GM19238 (cell line): ENCODE data around the gene MRPS34.

ENCODE experiments used
- DNase-seq: peaks from one replicate; pipeline ENCODE4 v3.0.0; 2011; ENCODE audit warnings: low spot score; ENCODE audit not compliant: insufficient read length

Gene MRPS34

DNA sequence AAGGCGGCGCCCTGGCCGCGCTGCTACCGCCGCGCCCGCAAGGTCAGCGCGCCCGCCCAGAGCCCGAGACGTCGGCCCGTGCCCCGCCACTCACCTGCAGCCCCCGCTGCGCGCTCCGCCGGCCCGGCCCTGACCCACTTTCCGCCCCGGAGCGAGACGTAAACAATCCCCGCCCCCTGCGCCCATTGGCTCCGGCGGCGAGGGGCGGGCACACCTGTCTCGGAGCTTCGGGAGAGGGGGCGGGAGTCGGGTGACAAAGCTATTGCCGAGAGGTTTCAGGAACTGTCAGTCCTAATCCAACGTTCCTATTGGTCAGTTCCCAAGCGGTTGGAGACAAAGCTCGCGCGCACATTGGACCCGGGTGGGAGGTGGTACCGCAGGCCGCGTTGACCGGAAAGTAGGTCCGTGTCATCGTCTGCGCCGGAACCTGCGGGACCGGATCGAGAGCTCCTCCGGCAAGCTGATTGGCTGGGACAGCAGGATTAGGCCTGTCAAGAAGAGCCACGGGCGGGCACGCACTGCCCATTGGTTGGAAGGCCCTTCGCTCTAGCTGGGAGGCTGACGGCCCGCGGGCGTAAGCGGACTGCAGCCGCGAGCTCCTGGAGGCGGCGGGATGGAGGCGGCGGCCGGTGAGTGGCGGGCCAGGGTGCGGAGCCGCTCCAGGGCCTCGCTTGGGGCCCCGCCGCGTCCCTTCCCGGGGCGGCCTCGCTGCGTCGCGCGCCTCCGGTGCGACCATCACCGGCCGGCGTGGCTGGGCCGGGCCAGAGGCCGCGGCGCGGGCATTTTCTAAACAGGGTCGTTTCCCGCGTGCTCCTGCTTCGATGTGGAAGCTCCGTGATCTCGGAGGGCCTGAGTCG lies 9.7 kb upstream of the MRPS34 start, which contains the start of the genes NUBP2 and SPSB3:
NUBP2 (plus strand) TSS at position 553 of the 857 bp plus-strand sequence; CDS start at position 614, 61 bp downstream.
SPSB3 (minus strand) TSS at position 164 of the 857 bp plus-strand sequence. CDS start 1,088 bp downstream, outside the sequence.
- DNase-seq, result peak; percentile 100

GRCh38 chr16:1781758-1782407 lies 8.9 kb upstream of the MRPS34 start:
- no peak for DNase-seq

- DNase-seq, result no peak
These were observed 8.3 kb upstream of the MRPS34 start for GRCh38 chr16:1781254-1781653.

- DNase-seq, result no peak
These were observed 7.7 kb upstream of the MRPS34 start for GRCh38 chr16:1780677-1781072.

DNA sequence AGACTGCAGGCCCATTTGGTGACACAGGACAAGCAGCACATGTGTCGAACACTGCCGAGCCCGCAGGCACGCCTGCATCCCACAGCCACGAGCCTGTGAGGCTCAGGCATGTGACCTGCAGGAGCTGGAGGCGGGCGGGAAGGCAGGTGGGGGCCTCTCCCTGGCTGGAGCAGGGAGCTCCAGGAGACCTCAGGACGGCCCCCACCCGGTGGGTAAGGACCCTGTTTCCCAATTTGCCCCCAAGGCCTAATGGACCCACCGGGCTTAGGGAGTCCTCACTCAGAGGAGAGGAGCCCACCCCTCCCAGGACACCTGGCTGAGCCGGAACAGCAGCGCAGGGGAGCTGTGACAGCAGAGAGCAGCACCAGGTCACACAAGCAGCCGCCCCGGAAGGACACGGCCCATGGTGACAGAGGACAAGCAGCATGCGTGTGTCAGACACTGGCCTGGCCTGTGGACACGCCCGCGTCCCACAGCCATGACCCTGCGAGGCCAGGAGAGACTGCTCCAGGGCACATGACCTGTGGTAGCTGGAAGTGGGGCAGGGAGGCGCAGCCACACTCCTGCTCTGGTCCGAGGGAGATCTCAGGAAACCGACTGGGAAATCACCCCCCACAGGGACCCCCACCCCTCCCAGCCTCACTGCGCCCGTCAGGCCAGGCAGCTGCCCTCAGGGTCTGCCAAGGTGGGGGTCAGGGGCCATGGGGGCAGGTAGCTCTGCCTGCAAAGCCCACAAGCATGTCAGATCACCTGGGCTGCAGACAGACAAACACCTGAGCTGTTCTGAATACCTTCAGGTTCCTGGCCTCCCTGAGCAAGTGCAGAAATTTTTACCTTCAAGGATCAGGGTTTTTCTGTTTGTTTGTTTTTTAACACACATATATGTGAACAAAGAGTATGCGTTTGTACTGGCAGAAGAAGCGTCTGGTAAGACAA lies 7.1 kb upstream of the MRPS34 start:
- DNase-seq, result no peak

GRCh38 chr16:1779234-1779701 lies 6.3 kb upstream of the MRPS34 start:
- no peak for DNase-seq

DNA sequence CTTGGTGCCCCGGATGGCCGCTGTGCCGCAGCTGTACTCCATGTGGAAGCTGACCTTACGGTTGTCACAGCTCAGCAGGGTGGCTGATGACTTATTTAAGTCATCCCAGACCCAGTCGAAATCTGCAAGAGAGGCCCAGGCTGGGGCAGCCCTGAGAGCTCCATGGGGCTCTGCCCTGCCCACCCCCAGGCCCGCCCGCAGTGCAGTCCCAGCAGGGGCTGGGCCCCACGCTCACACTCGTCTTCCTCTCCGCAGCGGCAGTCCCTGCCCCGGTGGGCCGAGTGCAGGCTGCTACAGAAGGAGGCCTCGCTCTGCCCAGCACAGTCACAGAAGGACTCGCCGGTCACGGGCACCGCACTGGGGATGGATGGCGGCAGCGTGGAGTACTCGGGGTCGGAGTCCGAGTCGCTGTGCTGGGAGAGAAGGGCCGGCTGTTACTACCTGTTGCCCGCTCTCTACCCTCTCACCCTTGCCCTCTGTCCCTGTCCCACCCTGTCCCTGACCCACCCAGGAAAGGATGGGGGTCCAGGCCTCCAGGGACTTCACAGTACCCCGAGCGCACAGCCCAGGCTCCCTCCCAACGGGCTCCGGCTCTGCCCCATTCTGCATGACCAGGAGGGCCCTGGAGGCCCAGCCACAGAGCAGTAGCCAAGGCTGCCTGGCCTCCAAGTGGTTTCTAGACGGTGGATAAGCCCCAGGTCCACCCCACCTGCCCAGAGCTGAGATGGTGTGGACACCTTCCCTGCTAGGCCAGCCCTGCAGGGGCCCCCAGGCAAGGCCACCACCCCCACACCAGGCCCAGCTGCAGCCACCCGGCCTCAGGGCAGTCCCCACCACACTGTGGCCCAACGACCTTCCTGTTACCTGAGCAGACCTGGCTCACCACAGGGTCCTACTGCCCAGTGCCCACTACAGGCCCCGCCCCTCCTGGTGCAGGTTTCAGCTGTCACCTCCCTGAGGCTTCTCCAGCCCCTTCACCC lies 5.6 kb upstream of the MRPS34 start:
- no peak for DNase-seq

DNA sequence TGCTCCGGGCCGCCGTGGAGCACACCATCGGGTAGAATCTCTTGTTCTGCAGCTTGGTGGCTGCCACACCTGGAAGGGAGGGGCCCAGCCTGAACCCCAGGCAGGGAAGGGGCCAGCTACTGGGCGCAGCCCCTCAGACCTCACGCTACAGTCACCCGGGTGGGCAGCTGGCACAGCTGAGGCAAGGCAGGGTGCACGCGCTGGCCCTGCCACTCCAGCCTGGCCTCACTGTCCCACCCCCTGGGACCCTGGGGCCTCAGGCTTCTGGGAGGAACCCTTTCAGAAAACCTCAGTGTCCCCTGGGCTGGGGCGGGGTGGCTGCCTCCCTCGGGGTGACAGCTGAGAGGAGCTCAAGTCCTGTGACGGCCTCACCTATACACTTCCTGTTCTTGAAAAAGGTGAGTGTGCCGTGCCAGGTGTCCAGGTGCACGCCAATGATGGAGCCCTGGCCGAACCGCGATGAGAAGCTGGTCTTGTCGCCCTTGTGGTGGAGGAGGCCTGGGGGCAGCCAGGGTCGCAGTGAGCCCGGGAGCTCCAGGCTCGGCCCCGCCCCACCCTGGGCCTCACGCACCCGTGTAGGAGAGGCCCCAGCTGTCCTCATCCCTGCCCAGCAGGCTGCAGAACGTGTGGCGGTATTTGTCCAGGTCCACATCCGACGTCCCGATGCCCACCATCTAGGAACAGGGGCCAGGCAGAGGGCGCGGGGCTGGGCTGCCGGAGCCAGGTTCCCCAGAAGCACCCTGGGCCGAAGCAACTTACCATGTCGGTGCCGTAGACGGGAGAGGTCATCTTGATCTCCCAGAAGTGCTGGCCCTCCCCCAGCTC lies 4.7 kb upstream of the MRPS34 start:
- no peak for DNase-seq

GRCh38 chr16:1776991-1777374 lies 4.0 kb upstream of the MRPS34 start:
- DNase-seq, result no peak

DNA sequence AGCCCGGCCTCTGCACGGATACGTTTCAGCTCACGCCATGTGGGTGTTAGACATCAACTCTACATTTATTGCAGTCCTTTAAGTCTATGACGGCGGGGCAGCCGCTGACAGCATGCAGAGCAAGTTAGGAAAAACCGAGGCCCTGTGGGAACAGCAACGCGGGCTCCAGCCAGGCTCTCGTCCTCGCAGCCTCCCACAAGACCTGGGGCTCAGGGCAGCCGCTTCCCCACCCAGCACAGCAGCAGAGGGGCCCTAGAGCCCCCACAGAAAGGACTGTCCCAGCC lies 3.7 kb upstream of the MRPS34 start:
- DNase-seq, result no peak

DNA sequence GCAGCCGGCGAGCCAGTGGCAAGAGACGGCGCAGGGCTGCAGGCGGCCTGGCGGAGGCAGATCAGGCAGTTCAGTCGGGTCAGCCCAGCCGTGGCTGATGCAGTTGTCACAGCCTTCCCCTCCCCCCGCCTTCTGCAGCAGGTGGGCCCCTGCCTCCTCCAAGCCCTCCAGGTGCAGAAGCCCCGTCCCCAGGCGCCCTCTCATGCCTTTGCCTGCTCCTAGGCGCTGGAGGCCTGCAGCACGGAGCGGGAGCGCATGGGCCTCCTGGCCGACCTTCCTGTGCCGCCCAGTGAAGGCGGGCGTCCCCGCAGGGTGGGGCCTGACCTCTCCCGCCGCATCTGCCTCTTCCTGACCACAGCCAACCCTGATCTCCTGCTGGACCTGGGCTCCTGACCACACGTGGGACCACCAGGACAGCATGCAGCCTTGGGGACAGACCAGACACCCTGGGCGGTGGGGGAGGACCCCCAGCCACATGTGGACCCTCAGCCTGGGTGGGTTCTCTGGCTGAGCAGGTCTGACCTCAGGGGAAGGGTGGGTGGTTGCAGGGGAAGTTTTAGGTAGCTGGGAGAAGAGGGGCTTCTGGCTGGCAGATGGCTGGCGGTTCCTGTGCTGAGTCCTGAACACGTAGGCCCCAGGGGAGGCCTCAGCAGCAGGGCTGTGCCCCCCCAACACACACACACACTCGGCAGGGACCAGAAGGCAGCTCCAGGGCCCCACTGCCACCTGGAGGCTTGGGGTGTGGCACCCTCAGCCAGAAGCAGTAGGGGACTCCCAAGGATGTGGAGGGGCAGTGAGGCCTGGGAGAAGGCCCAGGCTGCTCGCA lies 3.1 kb upstream of the MRPS34 start:
- no peak for DNase-seq

DNA sequence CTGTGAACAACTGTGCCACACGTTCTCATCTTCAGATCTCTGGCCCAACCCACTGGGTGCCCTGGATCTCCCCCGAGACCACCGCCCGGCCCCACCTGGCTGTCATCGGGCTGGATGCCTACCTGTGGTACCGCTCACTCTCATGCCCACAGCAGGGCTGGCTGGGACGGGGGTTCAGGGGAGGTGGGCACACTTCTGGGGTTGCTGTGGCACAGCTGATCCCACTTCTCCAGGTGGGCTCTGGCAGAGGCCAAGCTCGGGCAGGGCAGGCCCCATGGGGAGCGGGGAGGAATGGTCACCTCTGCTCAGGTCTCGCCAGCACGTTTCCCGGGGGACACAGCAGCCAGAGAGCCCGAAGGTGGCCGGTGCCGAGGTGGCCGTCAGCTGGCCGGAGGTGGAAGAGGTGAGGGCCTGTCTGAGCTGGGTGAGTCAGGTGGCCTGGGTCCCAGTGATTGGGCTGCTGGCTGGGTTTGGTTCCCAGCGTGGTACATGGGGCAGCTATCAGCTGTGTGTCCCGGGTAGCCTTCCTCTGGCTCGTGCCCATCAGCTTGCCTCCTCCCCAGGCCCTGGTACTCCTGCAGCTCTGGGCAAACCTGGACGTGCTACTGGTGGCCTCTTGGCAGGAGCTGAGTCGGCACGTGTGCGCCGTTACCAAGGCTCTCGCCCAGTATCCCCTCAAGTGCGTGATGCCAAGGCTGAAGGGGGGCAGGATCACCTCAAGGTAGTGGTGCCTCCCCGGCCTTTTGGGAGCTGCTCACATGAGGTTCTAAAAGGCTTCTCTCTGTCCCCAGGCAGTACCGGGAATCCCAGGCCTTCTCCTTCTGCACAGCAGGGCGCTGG lies 2.3 kb upstream of the MRPS34 start:
- DNase-seq, result no peak

DNA sequence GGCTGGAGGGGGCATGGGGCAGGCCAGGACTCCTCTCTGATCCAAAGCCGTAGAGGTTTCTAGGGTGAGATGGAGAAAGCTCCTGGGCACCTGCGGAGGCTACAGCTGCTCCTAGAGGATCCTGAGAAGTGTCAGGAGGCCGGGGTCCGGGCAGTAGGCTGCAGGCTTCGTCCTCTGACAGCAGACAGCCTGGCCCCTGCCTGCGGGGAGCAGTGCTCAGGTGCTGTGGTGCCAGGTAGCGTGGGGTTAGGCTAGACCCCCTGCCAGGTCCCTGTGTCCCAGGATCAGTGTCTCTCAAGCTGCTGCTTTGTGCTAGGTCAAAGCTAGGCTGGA lies 1.5 kb upstream of the MRPS34 start:
- DNase-seq, result no peak

DNA sequence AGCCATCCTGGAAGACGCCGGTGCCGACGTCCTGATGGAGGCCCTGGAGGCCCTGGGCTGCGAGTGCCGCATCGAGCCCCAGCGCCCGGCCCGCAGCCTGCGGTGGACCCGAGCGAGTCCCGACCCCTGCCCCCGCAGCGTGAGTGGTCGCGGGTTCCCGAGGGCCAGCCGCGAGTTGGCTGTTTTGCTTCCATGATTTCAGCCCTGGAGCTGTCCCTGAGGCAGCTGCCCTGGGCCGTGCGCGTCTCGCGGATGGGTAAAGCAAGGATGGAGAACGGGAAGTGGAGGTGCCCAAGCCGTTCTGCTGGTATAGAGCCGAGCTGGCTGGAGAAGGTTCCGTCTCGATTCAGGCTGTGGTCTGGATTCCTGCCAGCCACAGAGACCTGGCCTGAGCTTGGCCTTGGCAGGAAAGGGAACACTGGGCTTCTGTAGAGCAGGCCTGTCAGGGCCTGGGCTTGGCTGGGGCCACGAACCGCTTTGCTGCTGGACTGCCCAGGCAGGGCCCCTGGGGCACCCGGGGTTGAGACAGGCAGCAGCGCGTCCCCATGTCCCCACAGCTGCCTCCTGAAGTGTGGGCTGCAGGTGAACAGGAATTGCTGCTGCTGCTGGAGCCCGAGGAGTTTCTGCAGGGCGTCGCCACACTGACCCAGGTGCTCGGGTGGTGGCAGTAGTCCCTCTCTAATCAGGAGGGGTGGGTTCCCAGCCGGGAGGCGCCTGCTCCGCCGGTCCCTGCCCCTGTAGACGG lies 941 bp upstream of the MRPS34 start:
- no peak for DNase-seq

DNA sequence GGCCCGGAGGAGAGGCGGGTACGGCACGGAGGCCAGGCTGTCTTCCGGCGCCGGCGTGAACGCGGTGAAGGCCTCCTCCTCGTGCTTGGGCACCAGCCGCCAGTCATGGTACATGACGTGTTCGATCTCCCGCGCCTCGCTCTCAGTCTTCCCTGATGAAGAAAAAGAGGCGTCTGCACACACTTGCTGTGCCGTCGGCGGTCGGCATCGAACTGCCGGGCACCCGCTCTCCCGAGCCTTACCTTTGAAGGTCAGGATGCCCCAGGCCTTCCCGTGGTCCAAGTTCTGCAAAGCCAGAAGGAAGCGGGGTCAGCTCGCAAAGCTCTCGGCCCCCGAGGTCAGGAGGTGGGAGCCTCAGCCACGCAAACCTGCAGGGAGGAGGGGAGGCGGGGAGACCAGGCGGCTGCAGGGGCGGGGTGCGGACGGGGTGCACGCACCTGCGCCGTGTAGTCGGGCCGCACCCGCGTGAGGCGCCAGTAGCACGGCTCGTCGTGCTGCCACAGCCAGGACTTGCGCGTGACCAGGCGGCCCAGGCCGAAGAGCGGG lies 499 bp downstream of the MRPS34 start, which contains the start of gene EME2:
EME2 (plus strand) TSS at position 449 of the 546 bp plus-strand sequence. CDS start 418 bp downstream, outside the sequence.
- DNase-seq, result peak; percentile 54

DNA sequence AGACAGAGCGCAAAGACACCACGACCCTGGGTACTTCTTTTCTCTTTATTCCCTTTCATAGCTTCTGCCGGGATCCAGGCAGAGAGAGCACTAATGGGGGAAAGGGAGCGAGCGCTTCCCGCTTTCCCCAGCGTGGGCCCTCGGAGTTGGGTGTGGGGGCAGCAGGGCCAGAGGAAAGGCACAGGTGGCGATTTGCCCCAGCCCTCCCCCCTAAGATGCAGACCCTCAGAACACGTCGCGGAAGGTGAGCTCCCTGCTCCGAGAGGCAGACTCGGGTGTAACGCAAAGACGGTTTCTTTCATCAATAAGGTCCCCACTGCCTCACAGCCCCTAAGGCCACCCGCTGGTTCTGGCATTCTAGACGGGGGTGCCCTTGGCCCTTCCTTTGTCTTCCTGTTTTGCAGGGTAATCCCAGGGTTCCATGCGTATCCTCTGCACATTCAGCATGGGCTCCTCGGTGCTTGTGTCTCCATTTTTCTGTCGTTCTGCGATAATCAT lies 1.0 kb downstream of the MRPS34 start:
- DNase-seq, result no peak
